Heart left ventricle (tissue), 13 donors: ENCODE results near the gene ESPNL.

Experiments used
- POLR2A ChIP-seq, 2 donors: fragments of 450-650 bp; IDR thresholded peaks; one replicate each; pipeline ENCODE4 v1.6.1; 2017; ENCODE audit warnings: antibody characterized with exemption in 2 of 2, mild to moderate bottlenecking in 2 of 2, moderate library complexity in 2 of 2
- TF ChIP-seq, protein P1 (sequence below), 12 donors: fragments of 200-600 bp; sonication (generic) in 4 of 12; IDR thresholded peaks; one replicate each; pipeline versions ENCODE4 v1.5.0 to v1.8.0; 2018 to 2022; ENCODE audit warnings: antibody characterized with exemption in 12 of 12, mild to moderate bottlenecking in 5 of 12
- donor health status: ischemic (EF 13 %, LVEDD 7.1; RV severe dilation, severe dysfunction).
- donor health status: DM: no; HTN: yes; CAD: no.
- donor health status: DM: no; HTN: no; CAD: no.
- donor health status: ischemic (EF 25% LVEDD 6.9; RV normal size, moderate dysfunction).
- donor health status: ischemic (EF 25% LVEDD 5.7; RV mildly dilated, moderate dysfunction).
- donor health status: ischemic (EF 35%, LVEDD 5.7; RV mildly dilated, moderate dysfunction).
- donor health status: nonischemic (EF 11% LVEDD 7.7; RV severe dilation, severe dysfunction).
- donor health status: DM: yes; HTN: yes; CAD: no.
- donor health status: PGD.
- donor health status: ischemic (EF 29% LVEDD 5.4; RV normal size, mild dysfunction).
- donor health status: nonischemic (EF 23%, LVEDD 6.1; RV moderate dilation, normal function).

DNA sequence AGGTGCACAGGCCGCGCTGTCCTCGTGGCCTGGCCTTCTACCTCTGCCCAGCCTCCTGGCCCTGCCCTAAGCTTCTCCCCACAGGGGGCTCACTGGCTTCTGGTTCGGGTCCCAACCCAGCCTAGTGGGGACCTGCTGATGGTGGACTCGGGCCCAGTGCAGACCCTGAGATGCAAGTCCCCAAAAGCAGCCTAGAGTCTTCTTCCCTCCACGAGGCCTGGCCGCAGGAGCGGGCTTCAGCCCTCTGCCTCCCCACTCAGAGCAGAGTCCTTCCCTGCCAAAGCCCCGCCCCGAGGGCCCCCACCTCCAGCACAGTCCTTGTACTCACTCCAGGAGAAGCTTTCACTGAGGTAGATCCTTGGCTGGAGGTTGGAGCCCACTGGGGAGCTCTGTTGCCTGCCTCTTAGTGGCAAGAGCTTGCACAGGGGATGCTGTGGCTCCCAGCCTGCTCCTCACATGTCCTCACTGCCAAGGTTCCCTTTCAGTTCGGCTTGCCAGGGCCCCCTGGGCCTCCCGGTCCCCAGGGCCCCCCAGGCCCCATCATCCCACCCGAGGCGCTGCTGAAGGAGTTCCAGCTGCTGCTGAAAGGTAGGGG is 62.2 kb downstream of the ESPNL start:
- TF ChIP-seq, protein P1, sequence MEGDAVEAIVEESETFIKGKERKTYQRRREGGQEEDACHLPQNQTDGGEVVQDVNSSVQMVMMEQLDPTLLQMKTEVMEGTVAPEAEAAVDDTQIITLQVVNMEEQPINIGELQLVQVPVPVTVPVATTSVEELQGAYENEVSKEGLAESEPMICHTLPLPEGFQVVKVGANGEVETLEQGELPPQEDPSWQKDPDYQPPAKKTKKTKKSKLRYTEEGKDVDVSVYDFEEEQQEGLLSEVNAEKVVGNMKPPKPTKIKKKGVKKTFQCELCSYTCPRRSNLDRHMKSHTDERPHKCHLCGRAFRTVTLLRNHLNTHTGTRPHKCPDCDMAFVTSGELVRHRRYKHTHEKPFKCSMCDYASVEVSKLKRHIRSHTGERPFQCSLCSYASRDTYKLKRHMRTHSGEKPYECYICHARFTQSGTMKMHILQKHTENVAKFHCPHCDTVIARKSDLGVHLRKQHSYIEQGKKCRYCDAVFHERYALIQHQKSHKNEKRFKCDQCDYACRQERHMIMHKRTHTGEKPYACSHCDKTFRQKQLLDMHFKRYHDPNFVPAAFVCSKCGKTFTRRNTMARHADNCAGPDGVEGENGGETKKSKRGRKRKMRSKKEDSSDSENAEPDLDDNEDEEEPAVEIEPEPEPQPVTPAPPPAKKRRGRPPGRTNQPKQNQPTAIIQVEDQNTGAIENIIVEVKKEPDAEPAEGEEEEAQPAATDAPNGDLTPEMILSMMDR (IDR thresholded peaks at IDR 0.05), result no peak
- no peak for TF ChIP-seq POLR2A (IDR thresholded peaks at IDR 0.05)
